ENCODE results near the gene TRIM31.

- TF ChIP-seq CTCF (IDR thresholded peaks at IDR 0.05) (no peak), POLR2A (IDR thresholded peaks at IDR 0.05) (no peak)
These were observed 32.9 kb upstream of the TRIM31 start for GRCh38 chr6:30145818-30146217.

Measured in uterus (tissue), 2 donors.